GM19099 (cell line): ENCODE data around the gene SCYGR8.

Experiments used
- POLR2A ChIP-seq: IDR thresholded peaks from 3 replicates; pipeline ENCODE4 v1.6.1; 2011; ENCODE audit warnings: low read depth; ENCODE audit not compliant: insufficient read length; ENCODE audit errors: extremely low read depth

SCYGR8 gene, protein sequence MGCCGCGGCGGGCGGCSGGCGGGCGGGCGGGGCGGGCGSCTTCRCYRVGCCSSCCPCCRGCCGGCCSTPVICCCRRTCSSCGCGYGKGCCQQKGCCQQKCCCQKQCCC

DNA sequence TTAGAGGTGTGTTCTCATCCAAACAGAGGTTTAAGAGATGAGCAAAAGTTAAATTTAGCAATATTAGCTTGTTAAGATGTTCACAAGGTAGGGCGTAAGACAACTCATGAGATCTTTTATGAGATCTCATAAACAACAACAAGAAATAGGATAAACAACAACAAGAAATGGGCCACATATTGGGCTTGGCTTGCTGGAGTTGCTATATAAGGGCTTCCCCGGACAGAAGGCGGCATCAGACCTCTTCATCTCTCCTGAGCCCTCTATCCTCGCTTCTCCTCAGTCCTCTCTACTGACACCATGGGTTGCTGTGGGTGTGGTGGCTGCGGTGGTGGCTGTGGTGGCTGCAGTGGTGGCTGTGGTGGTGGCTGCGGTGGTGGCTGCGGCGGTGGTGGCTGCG, at the start of gene SCYGR8:
TSS of gene SCYGR8 (plus strand) at position 301 of the 400 bp plus-strand sequence. CDS start at position 301, 0 bp downstream.
- TF ChIP-seq POLR2A: no peak

DNA sequence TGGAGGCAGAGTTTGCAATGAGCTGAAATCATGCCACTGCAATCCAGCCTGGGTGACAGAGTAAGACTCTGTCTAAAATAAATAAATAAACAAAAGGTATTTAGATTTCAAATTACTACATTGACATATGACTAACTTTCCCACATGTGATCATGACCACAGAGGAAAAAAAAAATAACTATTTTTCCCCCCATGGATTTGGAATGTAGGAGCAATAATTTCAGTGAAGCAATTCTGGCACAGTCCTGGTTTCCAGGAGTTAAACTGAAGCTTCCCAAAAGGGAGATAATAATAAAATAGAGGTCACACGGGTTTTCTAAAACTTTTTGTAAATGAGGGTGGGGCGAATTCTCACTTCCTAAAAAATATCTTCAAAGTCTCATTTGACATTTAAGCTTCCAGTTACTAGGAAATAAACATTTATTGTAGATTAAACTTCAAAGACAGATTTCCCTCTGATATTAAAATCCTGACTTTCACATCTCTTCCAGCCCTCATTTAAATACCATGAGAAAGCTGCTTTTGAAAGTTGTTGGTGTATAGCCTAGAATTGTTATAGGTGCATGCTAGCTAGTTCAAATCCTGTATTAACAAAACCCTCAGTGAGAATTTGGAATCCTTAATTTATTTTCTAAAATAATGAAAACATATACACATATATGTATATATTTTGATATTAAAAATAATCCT, 48.6 kb upstream of the SCYGR8 start:
- TF ChIP-seq POLR2A: no peak

DNA sequence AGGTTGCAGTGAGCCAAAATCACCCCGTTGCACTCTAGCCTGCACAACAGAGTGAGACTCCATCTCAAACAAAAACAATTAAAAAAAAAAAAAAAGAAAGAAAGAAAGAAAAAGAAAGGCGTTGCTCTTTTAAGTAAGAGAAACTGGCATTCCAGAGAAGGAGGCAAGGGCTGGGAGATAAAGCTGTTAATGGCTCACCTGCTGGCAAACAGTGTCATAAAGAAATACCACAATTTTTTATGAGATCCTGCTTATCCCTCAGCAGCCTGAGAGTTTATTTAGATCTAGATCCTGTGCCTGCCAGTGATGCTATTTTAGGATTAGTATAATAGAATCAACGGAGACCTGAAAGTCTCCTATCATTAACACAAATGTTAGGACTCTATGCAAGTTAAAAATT, 44.1 kb upstream of the SCYGR8 start:
- no peak for TF ChIP-seq POLR2A

DNA sequence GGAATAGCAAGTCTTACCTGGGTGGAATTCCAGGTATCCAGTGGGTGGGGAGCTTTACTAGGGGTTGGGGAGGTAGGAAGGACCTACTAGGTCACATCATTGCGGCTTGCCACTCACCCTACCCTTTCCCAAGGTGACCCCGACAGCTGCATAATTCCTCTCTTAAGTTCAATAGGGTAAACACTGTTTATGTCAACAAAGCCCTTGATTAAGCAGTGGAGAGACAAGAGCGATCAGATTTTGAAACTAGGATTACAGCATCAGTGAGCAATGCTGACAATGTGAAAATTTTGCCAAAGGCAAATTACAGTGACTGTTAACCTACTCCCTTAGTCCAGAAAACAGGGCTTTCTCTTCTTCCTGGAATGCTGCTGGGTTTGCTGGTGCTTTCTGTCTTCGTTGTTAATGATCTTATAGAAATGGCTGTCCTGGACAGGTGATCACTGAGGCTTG, 42.4 kb upstream of the SCYGR8 start:
- no peak for TF ChIP-seq POLR2A

DNA sequence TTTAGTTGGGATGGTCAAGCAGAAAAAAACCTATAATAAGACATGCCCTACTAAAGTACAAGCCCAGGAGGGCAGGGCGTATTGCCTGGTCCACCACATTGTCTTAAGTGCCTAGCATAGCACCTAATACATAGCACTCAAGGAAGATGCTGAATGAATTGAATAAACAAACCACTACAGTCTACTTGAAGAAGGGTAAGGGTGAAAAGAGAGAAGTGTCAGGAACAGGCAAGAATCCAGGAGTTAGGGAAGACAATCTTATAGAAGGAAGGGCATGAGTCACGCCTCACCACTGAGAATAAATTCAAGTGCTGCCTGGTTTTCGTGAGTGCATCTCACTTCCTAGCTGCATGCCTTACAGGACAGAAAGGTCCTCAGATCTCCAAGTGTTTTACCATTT, 41.7 kb upstream of the SCYGR8 start:
- TF ChIP-seq POLR2A: no peak

DNA sequence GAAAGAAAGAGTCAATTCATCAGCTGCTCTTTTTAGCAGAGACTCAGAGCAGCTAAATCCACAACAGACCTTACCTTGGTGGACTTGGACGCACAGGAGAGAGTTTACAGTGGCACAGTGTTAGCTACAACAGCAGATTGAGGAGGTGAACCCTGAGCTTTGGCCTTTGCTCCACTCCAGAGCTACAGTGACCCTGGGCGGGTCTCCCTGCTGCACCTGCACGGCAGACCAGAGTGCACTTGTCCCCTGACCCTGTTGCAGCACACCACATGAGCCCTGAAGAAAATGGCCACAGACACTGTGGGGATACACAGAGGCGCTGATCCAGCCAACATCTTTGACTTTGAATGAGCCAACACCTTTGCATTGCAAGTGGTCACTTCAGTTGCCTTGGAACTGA, 38.8 kb upstream of the SCYGR8 start:
- TF ChIP-seq POLR2A: no peak

DNA sequence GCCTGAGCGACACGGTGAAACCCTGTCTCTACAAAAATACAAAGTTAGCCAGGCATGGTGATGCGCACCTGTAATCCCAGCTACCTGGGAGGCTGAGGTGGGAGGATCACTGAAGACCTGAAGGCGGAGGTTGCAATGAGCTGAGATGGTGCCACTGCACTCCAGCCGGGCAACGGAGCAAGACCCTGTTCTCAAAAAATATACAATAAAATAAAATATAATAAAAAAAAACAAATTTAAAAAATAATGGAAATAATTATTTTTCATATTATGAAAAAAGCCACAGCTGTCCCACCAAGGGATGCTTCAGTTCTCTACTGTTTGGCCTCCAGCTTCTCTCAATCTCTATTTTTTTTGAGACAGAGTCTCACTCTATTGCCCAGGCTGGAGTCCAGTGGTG, 38.3 kb upstream of the SCYGR8 start:
- no peak for TF ChIP-seq POLR2A

DNA sequence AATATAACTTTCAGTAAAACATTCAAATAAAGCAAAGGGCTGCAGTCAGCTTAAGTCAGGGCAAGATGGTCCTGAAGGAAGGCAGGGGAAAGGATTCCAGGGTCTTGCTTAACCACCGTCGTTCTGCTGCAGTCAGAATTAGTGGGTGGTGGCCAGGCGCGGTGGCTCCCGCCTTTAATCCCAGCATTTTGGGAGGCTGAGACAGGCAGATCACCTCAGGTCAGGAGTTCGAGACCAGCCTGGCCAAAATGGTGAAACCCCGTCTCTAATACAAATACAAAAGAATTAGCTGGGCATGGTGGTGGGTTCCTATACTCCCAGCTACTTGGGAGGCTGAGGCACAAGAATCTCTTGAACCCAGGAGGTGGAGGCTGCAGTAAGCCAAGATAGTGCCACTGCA, 34.7 kb upstream of the SCYGR8 start:
- no peak for TF ChIP-seq POLR2A

DNA sequence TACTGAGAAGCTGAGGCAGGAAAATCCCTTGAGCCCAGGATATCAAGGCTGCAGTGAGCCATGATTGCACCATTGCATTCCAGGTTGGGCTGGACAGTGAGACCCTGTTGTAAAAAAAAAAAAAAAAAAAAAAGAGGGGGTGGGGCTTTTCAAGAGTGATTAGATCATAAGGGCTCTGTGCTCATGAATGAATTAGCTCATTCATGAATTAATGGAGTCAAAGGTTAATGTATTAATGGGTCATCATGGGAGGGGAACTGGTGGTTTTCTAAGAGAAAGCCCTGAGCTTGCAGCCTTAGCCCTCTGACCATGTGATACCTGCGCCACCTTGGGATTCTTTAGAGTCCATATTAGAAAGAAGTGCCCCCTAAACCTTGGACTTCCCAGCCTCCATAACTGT, 32.4 kb upstream of the SCYGR8 start:
- no peak for TF ChIP-seq POLR2A

DNA sequence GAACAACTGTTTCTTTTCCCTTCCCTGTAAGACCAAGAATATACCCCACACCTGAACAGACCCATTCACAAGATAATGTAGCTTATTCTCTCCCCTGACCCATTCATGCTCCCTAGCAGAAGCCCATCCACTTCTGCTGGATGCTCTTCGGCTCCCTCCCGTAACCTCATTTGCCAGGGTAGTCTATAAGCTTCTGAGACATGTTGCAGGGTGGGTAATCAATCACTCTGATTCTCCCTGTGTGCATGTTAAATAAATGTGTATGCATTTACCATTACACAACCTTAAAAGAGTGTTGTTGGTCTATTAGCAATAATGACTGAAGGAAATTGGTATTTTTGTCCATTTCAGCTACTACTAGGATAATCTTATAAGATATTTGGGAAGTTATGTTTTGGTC, 29.2 kb upstream of the SCYGR8 start:
- TF ChIP-seq POLR2A: no peak

DNA sequence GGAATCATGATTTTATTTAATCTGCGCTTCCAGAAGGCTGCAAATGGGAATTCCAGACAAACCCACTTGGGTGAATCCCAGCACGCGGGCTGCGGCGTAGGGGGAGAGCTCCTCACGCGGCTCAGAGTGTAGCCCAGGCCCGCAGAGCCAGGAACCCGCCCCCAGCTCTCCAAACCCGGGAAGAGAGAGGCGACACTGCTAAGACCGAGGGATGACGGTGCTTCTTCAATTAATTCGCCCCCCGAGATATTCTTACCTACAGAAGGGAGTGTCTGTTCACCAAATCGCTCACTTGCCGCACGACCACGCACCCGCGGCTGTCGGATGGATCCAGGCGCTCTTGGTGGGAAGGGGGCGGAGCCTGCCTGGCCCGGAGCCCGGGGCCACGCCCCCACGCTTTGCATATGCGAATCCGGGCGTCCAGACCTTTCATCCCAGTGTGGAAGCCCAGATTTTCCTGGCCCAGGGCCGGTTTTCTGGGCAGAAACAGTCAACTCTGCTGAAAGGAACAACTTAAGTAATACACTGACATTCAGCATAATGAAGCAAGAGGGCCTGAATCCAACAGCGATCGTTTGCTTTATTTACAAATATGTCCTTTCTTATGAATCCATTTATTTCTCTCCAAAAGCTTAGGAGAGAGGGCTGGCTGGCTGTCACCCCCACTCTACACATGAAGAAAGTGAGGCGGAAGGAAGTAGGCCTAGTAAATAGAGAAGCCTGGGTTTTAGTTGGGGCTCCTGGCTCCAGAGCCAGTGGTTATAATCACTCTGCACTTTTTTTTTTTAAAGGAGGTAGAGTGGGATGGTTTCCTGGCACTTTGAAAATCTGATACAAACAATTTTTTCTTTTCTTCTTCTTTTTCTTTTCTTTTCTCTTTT, 27.8 kb upstream of the SCYGR8 start, which contains the start of gene SLC19A3:
TSS of gene SLC19A3 (minus strand) at position 342 of the 881 bp plus-strand sequence. CDS start 15,710 bp downstream, outside the sequence.
- no peak for TF ChIP-seq POLR2A

DNA sequence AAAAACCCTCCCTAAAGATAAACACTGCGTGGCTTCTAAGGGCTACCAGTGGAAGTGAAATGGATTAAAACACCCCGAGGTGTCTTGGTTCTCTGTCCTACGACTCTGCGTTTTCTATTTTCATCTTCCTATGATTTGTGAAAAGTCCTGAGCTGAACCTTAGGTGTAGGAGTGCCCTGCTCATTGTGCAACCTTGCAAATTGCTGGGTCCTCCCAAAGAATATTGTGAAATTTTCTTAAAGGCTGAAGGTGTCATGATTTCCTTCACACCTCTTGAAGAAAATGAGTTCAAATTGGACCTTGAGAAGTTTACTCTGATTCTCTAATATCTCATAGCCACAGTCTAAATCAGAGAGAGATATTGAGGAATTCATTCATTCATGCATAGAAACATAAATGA, 26.1 kb upstream of the SCYGR8 start:
- no peak for TF ChIP-seq POLR2A

DNA sequence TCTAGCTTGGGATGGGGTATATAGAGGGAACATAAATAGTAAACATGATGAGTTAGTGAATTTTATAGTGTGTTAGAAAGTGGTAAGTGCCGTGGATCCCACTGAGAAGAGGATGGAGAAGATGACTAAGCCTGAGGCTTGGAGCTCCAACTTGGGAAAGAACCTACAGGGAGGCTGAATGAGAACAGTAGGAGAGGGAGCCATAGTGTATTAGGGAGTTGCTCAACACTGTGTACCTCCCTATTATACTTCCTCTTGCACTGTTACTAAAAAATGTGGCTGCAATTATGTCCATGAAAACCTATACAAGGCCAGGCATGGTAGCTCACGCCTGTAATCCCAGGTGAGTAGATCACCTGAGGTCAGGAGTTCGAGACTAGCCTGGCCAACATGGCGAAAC, 25.0 kb upstream of the SCYGR8 start:
- no peak for TF ChIP-seq POLR2A

DNA sequence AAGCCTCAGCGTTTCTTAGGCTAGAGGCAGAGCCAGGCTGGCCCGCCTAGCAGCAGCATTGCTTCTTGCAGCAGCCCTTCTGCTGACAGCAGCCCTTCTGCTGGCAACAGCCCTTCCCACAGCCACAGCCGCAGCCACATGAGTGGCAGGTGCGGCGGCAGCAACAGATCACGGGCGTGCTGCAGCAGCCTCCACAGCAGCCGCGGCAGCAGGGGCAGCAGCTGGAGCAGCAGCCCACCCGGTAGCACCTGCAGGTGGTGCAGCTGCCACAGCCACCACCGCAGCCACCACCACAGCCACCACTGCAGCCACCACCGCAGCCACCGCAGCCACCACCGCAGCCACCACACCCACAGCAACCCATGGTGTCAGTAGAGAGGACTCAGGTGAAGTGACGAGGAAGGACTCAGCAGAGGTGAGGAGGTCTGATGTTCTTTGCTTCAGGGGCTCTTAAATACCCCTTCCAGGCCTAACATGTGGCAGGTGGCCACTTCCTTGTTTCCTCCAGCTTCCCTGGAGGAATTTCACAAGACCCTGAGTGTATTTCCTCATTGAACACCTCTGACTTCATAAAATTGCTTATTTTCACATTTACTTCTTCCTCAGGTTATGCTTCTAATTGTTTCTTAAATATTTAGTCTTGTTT, 21.2 kb upstream of the SCYGR8 start, which contains the start of gene SCYGR6:
TSS of gene SCYGR6 (minus strand) at position 364 of the 646 bp plus-strand sequence. CDS start at position 364, 0 bp downstream.
- TF ChIP-seq POLR2A: no peak

DNA sequence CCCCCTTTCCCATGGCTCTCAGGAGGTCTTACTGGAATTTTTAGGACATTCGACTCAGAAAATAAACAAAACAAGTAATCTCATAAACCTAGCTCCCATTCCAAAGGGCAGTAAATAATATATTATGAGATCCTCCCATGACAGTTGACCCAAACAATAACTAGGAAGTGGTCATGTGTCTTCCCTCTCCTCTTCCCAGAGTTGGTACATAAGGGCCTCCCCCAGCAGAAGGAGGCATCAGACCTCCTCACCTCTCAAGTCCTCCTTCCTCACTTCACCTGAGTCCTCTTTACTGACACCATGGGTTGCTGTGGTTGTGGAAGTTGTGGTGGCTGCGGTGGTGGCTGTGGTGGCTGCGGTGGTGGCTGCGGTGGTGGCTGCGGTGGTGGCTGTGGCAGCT, 17.7 kb upstream of the SCYGR8 start, which contains the start of gene SCYGR7:
TSS of gene SCYGR7 (plus strand) at position 301 of the 400 bp plus-strand sequence. CDS start at position 301, 0 bp downstream.
- TF ChIP-seq POLR2A: no peak
